A549 (cell line): ENCODE measurements around the gene TDO2. TPM values are rescaled to one million over a fixed set of nuclear protein-coding genes. Genes with fewer than 3 reads are reported as not detected.

ENCODE experiments used
- ATAC-seq, 2 experiments: fragments of 200-7000 bp in 1 of 2; fragments of >200 bp in 1 of 2; cut with Nextera tagmentation in 1 of 2; cut with Tn5 transposase in 1 of 2; 3 replicates each; pipeline versions ENCODE4 v1.8.0 to v1.9.1; 2018 to 2020; ENCODE audit warnings: mild to moderate bottlenecking in 1 of 2, moderate library complexity in 1 of 2
- CTCF ChIA-PET: fragments of 300-600 bp; sonication (Branson Sonifier 250); formaldehyde crosslinking; extraction: SDS; loops from one replicate; lab custom pipeline; 2021; ENCODE audit warnings: antibody characterized with exemption, inconsistent platforms; lab: Yijun Ruan, JAX
- POLR2A ChIA-PET: fragments of 350-600 bp; formaldehyde crosslinking; extraction: SDS; loops from one replicate; lab custom pipeline; 2021; ENCODE audit warnings: antibody characterized with exemption, inconsistent platforms; lab: Yijun Ruan, JAX
- DNase-seq, 2 experiments: peaks; one replicate each; pipeline versions ENCODE4 v3.0.0 to v3.0.0-alpha.2; 2011 to 2016; ENCODE audit warnings: low read depth in 1 of 2, low spot score in 1 of 2
- FAIRE-seq: peaks from 2 replicates; lab custom pipeline; 2011; peaks lifted over from hg19 to GRCh38; lab: Jason Lieb, UNC
- H3K27ac ChIP-seq, 2 experiments: fragments of >200 bp; sonication (Bioruptor Twin); formaldehyde crosslinking; 3 replicates each; pipeline ENCODE4 v1.5.1; 2016 to 2017
- H3K4me1 ChIP-seq: fragments of >200 bp; sonication (Bioruptor Twin); formaldehyde crosslinking; 3 replicates; pipeline ENCODE4 v1.6.1; 2016
- H3K4me2 ChIP-seq: fragments of >200 bp; sonication (Bioruptor Twin); formaldehyde crosslinking; 3 replicates; pipeline ENCODE4 v1.6.1; 2016
- H3K4me3 ChIP-seq: fragments of >200 bp; sonication (Bioruptor Twin); formaldehyde crosslinking; 3 replicates; pipeline ENCODE4 v1.5.1; 2016
- H3K9me3 ChIP-seq: fragments of >200 bp; sonication (Bioruptor Twin); formaldehyde crosslinking; 3 replicates; pipeline ENCODE4 v1.6.1; 2016
- CBX2 ChIP-seq: fragments of 200-600 bp; sonication (generic); IDR thresholded peaks from 2 replicates; pipeline ENCODE4 v1.6.1; 2016; ENCODE audit warnings: low read depth, mild to moderate bottlenecking, borderline replicate concordance
- CEBPB ChIP-seq, 2 experiments: fragments of >200 bp in 1 of 2; sonication (Bioruptor Twin) in 1 of 2; formaldehyde crosslinking in 1 of 2; IDR thresholded peaks; 2 replicates each; pipeline ENCODE4 v1.6.1; 2012 to 2016
- CHD2 ChIP-seq: fragments of 150-350 bp; IDR thresholded peaks from 2 replicates; pipeline ENCODE4 v1.6.1; 2014; ENCODE audit warnings: low read length; ENCODE audit not compliant: partially characterized antibody
- CHD4 ChIP-seq: fragments of 200-600 bp; sonication (generic); IDR thresholded peaks from 2 replicates; pipeline ENCODE4 v1.6.1; 2016; ENCODE audit warnings: antibody characterized with exemption, mild to moderate bottlenecking, borderline replicate concordance
- FOSB ChIP-seq: fragments of 250-450 bp; sonication (Bioruptor Pico); IDR thresholded peaks from 2 replicates; pipeline ENCODE4 v1.5.0; 2020; ENCODE audit warnings: mild to moderate bottlenecking, moderate library complexity
- GATA3 ChIP-seq: IDR thresholded peaks from 2 replicates; pipeline ENCODE4 v1.6.1; 2012; ENCODE audit warnings: borderline replicate concordance
- HDAC2 ChIP-seq: fragments of 200-600 bp; sonication (generic); IDR thresholded peaks from 2 replicates; pipeline ENCODE4 v1.6.1; 2016
- HEYL ChIP-seq: fragments of 250-450 bp; sonication (Bioruptor Pico); IDR thresholded peaks from 2 replicates; pipeline ENCODE4 v1.8.0; 2021; ENCODE audit warnings: mild to moderate bottlenecking, moderate library complexity
- HMGXB4 ChIP-seq: fragments of 250-450 bp; sonication (Bioruptor Pico); IDR thresholded peaks from 2 replicates; pipeline ENCODE4 v1.5.0; 2021; ENCODE audit warnings: mild to moderate bottlenecking, moderate library complexity, borderline replicate concordance
- HOXB13 ChIP-seq: fragments of 250-450 bp; sonication (Bioruptor Pico); IDR thresholded peaks from 2 replicates; pipeline ENCODE4 v1.5.0; 2020; ENCODE audit warnings: low read depth, mild to moderate bottlenecking, moderate library complexity
- HOXB5 ChIP-seq: fragments of 250-450 bp; sonication (Bioruptor Pico); IDR thresholded peaks from 2 replicates; pipeline ENCODE4 v1.5.0; 2020; ENCODE audit warnings: mild to moderate bottlenecking, moderate library complexity
- JUNB ChIP-seq: fragments of >200 bp; sonication (Bioruptor Twin); formaldehyde crosslinking; IDR thresholded peaks from 2 replicates; pipeline ENCODE4 v1.6.1; 2016
- KDM5A ChIP-seq: fragments of 200-600 bp; sonication (generic); IDR thresholded peaks from 2 replicates; pipeline ENCODE4 v1.6.1; 2016; ENCODE audit warnings: antibody characterized with exemption, mild to moderate bottlenecking
- MAX ChIP-seq: IDR thresholded peaks from 2 replicates; pipeline ENCODE4 v1.6.1; 2012
- MAZ ChIP-seq: fragments of 150-350 bp; IDR thresholded peaks from 2 replicates; pipeline ENCODE4 v1.6.1; 2014; ENCODE audit warnings: antibody characterized with exemption, low read depth, low read length, borderline replicate concordance
- MYC ChIP-seq: IDR thresholded peaks from 2 replicates; pipeline ENCODE4 v1.6.1; 2012; ENCODE audit warnings: mild to moderate bottlenecking, inconsistent platforms, low read length, improper control_type of control experiment, borderline replicate concordance
- NFE2L2 ChIP-seq: fragments of 150-350 bp; conservative IDR thresholded peaks from 2 replicates; pipeline ENCODE4 v1.6.1; 2014; ENCODE audit warnings: low read length
- RFX5 ChIP-seq: fragments of 450-650 bp; IDR thresholded peaks from 2 replicates; pipeline ENCODE4 v1.7.1; 2014; ENCODE audit warnings: antibody characterized with exemption, mild to moderate bottlenecking, moderate library complexity
- SMC3 ChIP-seq: fragments of >200 bp; sonication (Bioruptor Twin); formaldehyde crosslinking; IDR thresholded peaks from 3 replicates; pipeline ENCODE4 v1.6.1; 2018; ENCODE audit warnings: inconsistent platforms
- ZNF302 ChIP-seq: fragments of 250-450 bp; sonication (Bioruptor Pico); IDR thresholded peaks from 2 replicates; pipeline ENCODE4 v1.9.0; 2021; ENCODE audit warnings: inconsistent platforms, mild to moderate bottlenecking, moderate library complexity
- ZSCAN20 ChIP-seq: fragments of 250-450 bp; sonication (Bioruptor Pico); IDR thresholded peaks from 2 replicates; pipeline ENCODE4 v1.8.0; 2022; ENCODE audit warnings: mild to moderate bottlenecking, moderate library complexity
- WGBS: methylation state at CpG from one replicate; pipeline ENCODE4 v1.1.6; 2017; ENCODE audit errors: missing lambda C conversion rate; 5-methylcytosine and 5-hydroxymethylcytosine counted together
- polyA plus RNA-seq, 4 experiments: library from polyadenylated mRNA; depleted of rRNA in 3 of 4; stranded (reverse); fragments of >200 nt; fragmentation: RNase III in 1 of 4; extraction: RNeasy Plus Mini Kit Qiagen cat#74134 plus additional on column Dnase treatment in 1 of 4; gene quantifications; 2 replicates in 3 of 4; 3 replicates in 1 of 4; pipeline ENCODE4 v1.2.3, GENCODE V29; 2011 to 2017
- TF ChIP-seq, protein P1 (sequence below): fragments of 150-350 bp; IDR thresholded peaks from 2 replicates; pipeline ENCODE4 v1.6.1; 2014; ENCODE audit warnings: low read depth, mild to moderate bottlenecking, low read length
- TF ChIP-seq, protein P2 (sequence below): fragments of 450-650 bp; IDR thresholded peaks from 2 replicates; pipeline ENCODE4 v1.6.1; 2014; ENCODE audit warnings: antibody characterized with exemption

The TDO2 gene
- polyA plus RNA-seq, 2 of the 4 experiments (the other 2 are of a cell fraction) = 2.6 to 2.9 TPM

DNA sequence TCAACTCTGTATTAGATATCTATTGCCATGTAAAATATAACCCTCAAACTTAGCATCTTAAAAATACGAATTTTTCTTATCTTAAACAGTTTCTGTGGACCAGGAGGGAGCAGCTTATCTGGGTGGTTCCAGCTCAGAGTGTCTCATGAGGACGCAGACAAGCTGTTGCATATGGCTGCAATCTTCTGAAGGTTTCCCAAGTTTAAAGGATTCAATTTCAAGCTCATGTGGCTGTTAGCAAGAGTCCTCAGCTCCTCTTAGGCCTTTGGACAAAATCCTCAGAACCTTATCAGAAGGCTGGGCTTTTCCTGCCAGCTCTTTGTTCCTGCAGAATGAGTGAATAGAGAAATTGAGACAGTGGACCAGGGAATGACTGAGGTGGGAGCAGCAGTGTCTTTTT is 53.0 kb downstream of the TDO2 start:
- ChIA-PET POLR2A (no interaction called here), CTCF (no interaction called here)
- FAIRE-seq (no peak), DNase-seq (no peak), ATAC-seq (no peak)
- Histone ChIP-seq H3K4me1 (no peaks in the 10 kb centered on the region), H3K9me3 (no peaks in the 10 kb centered on the region), H3K4me2 (no peak overlapping the region), H3K4me3 (no peak overlapping the region), H3K27ac (no peak overlapping the region)
- 42% methylated on average over 2 of the region's 2 CpGs for WGBS
- TF ChIP-seq CBX2 = no peak
- TF ChIP-seq ZSCAN20 = no peak
- TF ChIP-seq, protein P1, sequence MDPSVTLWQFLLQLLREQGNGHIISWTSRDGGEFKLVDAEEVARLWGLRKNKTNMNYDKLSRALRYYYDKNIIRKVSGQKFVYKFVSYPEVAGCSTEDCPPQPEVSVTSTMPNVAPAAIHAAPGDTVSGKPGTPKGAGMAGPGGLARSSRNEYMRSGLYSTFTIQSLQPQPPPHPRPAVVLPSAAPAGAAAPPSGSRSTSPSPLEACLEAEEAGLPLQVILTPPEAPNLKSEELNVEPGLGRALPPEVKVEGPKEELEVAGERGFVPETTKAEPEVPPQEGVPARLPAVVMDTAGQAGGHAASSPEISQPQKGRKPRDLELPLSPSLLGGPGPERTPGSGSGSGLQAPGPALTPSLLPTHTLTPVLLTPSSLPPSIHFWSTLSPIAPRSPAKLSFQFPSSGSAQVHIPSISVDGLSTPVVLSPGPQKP = no peak
- TF ChIP-seq CHD4 = no peak
- TF ChIP-seq ZNF302 (CRISPR knock-in tag) = no peak
- no peak for TF ChIP-seq MYC

GRCh38 chr4:155959417-155959816 is 55.9 kb downstream of the TDO2 start:
- no peak for FAIRE-seq

DNA sequence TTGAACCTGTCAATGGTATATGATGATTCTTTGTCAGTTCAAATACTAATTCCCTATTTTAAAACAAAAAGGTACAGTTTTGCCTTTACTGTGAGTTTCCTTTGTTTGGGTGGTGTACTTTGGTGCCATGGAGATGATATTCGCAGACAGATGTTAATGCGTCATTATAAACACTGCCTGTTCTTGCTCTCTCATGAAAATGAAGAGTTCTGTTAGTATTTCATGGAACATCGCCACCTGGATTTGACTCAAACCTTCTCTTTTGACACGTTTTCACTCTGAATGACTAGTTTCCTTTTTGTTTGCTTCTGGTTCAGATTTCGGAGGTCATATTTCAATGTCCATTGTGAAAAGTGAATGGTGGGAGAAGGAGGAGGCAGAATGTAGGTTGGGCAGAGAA is 57.0 kb downstream of the TDO2 start:
- WGBS = 56% methylated on average over 5 of the region's 5 CpGs
- CTCF ChIA-PET = no interaction called here
- H3K4me2 ChIP-seq = no peak overlapping the region
- TF ChIP-seq RFX5 (no peak), KDM5A (no peak), CBX2 (no peak), HEYL (CRISPR knock-in tag) (no peak), JUNB (no peak), HMGXB4 (no peak), CHD2 (no peak), NFE2L2 (no peak), ZNF302 (CRISPR knock-in tag) (no peak), SMC3 (no peak), HOXB5 (no peak), MAZ (no peak), CEBPB (IDR thresholded peaks at IDR 0.05) (no peak), FOSB (no peak), GATA3 (no peak)
- TF ChIP-seq, protein P2, sequence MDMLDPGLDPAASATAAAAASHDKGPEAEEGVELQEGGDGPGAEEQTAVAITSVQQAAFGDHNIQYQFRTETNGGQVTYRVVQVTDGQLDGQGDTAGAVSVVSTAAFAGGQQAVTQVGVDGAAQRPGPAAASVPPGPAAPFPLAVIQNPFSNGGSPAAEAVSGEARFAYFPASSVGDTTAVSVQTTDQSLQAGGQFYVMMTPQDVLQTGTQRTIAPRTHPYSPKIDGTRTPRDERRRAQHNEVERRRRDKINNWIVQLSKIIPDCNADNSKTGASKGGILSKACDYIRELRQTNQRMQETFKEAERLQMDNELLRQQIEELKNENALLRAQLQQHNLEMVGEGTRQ = no peak
- TF ChIP-seq, protein P1 = no peak
- TF ChIP-seq, all 56 proteins: peak for 0
- POLR2A ChIA-PET = no interaction called here
- ATAC-seq = no peak
- DNase-seq = no peak
- no peak overlapping the region for H3K27ac ChIP-seq
- H3K4me1 ChIP-seq = no peaks in the 10 kb centered on the region
- H3K9me3 ChIP-seq = no peaks in the 10 kb centered on the region
- FAIRE-seq = no peak
- no peak overlapping the region for H3K4me3 ChIP-seq

More at GRCh38 chr4:155959417-155959816, 55.9 kb downstream of the TDO2 start:
- CTCF ChIA-PET = no interaction called here
- no peak for ATAC-seq
- H3K4me3 ChIP-seq = no peak overlapping the region
- TF ChIP-seq ZNF302 (CRISPR knock-in tag) = no peak
- no peak for TF ChIP-seq HOXB13
- no peak for TF ChIP-seq HMGXB4
- no peak for TF ChIP-seq JUNB
- no peak for TF ChIP-seq RFX5
- no peak for TF ChIP-seq HDAC2
- no peak for TF ChIP-seq FOSB
- no peak for TF ChIP-seq HEYL (CRISPR knock-in tag)
- no peak for TF ChIP-seq MAX
- no peaks in the 10 kb centered on the region for H3K4me1 ChIP-seq
- DNase-seq = no peak
- H3K27ac ChIP-seq = no peak overlapping the region
- 47% methylated on average over 3 of the region's 4 CpGs for WGBS
- POLR2A ChIA-PET = no interaction called here
- no peaks in the 10 kb centered on the region for H3K9me3 ChIP-seq
- no peak overlapping the region for H3K4me2 ChIP-seq
